DMS 273 (cell line): Measurements from ENCODE around the gene DIAPH2.

ENCODE experiments used
- DNase-seq: peaks from one replicate; lab custom pipeline; 2025; ENCODE audit not compliant: unreplicated experiment; lab: John Stamatoyannopoulos, UW

DIAPH2 gene

GRCh38 chrX:97538745-97539144, 854.1 kb downstream of the DIAPH2 start:
- DNase-seq = no peak

DNA sequence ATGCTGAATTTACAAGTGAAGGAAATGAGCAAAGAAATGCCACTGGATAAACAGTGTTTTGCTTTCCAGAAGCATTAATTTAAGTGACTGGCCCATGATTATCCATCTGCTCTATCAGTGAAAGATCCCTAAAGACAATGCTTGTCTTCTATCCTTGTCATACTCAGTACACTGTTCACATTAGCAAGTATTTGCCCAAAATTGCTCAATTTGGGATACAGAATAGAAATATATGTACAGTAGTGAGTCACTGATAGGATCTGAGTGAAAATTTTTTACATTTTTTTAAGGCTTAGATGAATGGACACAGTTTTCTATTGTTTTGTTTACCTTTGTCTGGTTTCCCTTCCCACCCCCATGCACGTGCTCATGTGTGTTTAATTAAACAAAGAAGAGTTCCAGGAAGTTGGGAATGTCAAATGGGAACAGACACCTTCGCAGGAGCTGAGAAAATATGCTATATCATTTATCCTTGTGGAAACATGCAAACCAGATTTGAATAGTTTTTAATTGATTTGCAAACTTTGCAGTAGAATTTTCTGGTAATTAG, 855.4 kb downstream of the DIAPH2 start:
- no peak for DNase-seq

GRCh38 chrX:97547877-97548578, 863.4 kb downstream of the DIAPH2 start:
- no peak for DNase-seq

GRCh38 chrX:97551821-97552220, 867.2 kb downstream of the DIAPH2 start:
- no peak for DNase-seq

DNA sequence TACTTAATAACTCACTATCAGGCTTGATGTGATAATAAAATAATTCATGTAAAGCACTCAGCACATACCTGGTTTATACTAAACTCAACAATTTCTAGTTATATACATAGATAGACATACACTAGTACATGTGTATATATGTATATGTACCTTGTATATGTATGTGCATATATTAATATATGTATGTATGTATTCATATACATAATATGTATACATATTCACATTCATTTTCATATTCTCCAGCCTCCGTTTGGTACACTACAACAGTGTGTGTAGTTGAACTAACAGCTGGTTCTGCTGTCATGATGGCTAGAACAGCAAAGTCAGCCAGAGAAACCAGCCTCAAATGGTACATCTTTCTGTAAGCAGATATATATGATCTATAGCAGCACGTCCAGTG, 869.2 kb downstream of the DIAPH2 start:
- DNase-seq = no peak

GRCh38 chrX:97556359-97556758, 871.7 kb downstream of the DIAPH2 start:
- DNase-seq = no peak

- peak; percentile 55 for DNase-seq
These were observed 879.0 kb downstream of the DIAPH2 start for GRCh38 chrX:97563531-97564133.

DNA sequence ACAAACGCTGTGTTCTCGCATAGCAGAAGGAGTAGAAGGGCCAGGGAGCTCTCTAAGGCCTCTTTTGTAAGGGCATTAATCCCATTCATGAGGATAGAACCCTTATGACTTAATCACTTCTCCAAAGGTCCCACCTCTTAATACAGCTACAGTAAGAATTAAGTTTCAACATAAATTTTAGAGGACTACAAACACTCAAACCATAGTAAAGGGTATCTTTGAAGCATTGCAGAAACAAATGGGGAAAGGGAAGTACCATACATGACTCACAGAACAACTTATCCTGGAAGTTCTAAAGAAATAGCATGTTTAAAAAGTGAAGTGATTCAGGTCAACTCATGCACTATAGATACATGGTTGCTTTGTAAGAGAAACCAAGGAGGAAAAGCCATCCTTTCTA, 879.9 kb downstream of the DIAPH2 start:
- DNase-seq = peak; percentile 10

GRCh38 chrX:97587171-97587570, 902.5 kb downstream of the DIAPH2 start:
- no peak for DNase-seq

- DNase-seq = peak; percentile 58
These were observed 910.1 kb downstream of the DIAPH2 start for GRCh38 chrX:97594646-97595224.

GRCh38 chrX:97597954-97598353, 913.3 kb downstream of the DIAPH2 start:
- no peak for DNase-seq

- DNase-seq = no peak
These were observed 918.0 kb downstream of the DIAPH2 start for GRCh38 chrX:97602465-97603258.

DNA sequence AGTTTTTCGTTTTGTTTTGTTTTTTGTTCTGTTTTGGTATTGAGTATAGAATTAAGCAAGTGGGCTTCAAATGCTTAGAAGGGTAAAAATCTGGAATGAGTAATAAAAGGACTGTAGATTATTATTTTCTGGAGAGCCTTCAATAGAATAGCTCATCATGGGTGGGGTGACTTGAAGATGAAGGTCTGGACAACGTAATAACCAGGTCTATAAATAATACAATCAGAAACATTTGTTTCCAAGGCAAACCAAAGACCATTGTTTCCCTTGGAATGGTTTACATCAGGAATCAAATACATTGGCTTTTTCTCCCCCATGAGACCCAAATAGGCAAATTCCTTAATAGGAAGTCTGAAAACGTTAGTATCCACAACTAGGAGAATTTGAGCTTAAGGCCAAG, 920.6 kb downstream of the DIAPH2 start:
- no peak for DNase-seq

- DNase-seq = no peak
These were observed 924.7 kb downstream of the DIAPH2 start for GRCh38 chrX:97609357-97609756.

GRCh38 chrX:97609938-97610337, 925.3 kb downstream of the DIAPH2 start:
- peak; percentile 11 for DNase-seq

GRCh38 chrX:97616883-97617530, 932.4 kb downstream of the DIAPH2 start:
- no peak for DNase-seq

DNA sequence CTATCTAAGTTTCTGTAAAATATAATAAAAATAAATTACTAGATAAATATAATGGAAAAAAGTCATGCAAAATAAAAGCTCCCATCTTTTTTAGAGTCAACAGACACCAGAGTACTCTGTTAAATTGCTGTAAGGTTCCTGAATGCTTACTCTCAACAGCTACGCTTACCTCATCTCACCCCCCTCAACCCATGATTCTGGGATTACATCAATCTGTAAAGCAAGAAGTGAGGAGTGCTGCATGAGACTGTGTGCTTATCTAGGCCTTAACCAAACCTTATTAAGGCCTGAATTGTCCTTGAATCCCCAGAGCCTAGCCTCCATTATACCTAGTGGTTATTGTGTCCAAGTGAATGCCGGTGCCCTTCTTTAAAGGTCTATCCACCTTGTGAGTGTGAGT, 934.9 kb downstream of the DIAPH2 start:
- DNase-seq = no peak

DNA sequence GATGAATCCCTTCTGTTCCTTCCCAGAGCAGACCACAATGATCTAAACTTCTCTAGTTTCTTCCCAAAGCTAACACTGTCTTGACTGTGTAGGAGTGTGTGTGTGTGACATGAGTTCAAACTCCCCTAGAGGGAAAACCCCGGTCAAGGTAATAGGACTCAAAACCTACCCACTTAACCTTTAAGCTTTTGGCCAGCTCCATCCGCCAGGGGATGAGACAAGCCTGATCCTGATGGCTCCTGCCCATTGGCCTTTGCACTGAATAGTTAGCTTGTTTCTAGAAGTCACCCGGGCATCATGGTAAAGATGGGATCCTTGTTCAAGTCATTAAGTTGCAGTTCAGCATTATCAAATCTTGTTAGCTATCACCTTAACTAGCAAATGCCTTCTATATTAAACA, 937.5 kb downstream of the DIAPH2 start:
- DNase-seq = no peak

DNA sequence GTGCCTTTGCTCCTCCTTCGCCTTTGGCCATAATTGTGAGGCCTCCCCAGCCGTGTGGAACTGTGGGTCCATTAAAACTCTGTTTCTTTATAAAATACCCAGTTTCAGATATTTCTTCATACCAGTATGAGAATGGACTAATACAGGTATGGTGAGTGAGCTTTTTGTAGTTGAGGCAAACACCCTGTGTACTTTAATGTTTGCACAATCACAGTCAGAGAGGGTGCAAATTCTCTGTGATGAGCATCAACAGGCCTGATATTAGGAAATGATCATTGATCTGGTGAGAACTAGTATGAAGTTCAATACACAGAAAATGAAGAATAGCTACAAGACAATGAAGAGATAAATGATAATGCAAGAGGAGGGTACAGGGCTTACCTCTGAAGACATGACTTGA, 943.7 kb downstream of the DIAPH2 start:
- DNase-seq = no peak

DNA sequence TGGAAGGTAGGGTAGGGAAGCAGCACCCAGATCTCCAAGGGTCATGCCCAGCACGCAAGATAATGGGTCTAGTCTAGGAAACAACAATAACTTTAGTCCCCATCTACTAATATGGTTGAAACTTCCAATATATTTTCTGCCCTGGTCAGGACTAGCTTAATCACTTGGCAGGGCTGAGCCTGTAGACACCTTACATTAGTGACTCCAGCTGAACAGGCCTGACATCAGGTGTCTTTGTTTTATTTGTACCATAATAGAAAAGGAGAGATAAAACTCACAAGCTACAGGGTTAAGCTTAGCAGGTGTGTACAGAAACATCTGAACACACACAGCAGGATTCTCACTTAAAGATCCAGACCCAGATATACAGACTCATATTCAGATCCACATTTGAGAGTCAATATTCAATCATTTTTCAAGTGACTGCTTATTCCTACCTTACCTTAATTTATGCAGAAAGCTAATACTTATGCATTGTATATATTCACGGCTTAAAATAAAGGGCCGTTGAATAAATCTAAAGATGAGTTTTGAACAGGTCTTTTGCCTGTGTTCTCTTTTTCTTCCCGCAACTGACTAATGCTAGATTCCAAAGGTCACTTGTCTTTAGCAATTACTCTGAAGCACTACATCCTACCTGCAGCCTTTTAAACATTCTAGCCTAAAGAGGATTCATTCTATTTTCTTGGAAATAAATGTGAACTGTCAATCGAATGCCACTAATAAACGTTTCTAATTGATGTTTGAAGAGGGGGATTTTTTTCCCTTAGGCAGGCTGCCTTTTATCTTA, 944.4 kb downstream of the DIAPH2 start:
- no peak for DNase-seq
